Thymus (tissue), 11 donors: ENCODE data around the gene TOP3A. TPM values are rescaled to one million over a fixed set of nuclear protein-coding genes. Genes with fewer than 3 reads are reported as not detected.

Experiments used
- DNase-seq, 9 donors: peaks; one replicate each; pipeline ENCODE4 v3.0.0-alpha.2; 2013; ENCODE audit warnings: low spot score in 9 of 9, low read depth in 6 of 9, missing footprints in 1 of 9
- H3K27ac ChIP-seq, 2 donors: one replicate each; pipeline ENCODE4 v1.5.1; 2013; ENCODE audit warnings: control low read depth in 1 of 2, low read depth in 1 of 2, low read length in 1 of 2, mild to moderate bottlenecking in 1 of 2, moderate library complexity in 1 of 2
- H3K27me3 ChIP-seq, 2 donors: one replicate each; pipeline ENCODE4 v1.5.1; 2013; ENCODE audit warnings: low read length in 1 of 2; ENCODE audit not compliant: control insufficient read depth in 2 of 2, insufficient read depth in 1 of 2
- H3K36me3 ChIP-seq, 2 donors: one replicate each; pipeline ENCODE4 v1.5.1; 2013; ENCODE audit warnings: low read length in 1 of 2, mild to moderate bottlenecking in 1 of 2, moderate library complexity in 1 of 2; ENCODE audit not compliant: control insufficient read depth in 2 of 2, insufficient read depth in 2 of 2
- H3K4me1 ChIP-seq, 2 donors: one replicate each; pipeline ENCODE4 v1.5.1; 2013; ENCODE audit warnings: low read length in 2 of 2; ENCODE audit not compliant: control insufficient read depth in 2 of 2, insufficient read depth in 2 of 2
- H3K4me3 ChIP-seq, 2 donors: one replicate each; pipeline ENCODE4 v1.5.1; 2013; ENCODE audit warnings: low read length in 2 of 2, control low read depth in 1 of 2, mild to moderate bottlenecking in 1 of 2
- H3K9me3 ChIP-seq, 2 donors: one replicate each; pipeline ENCODE4 v1.5.1; 2013; ENCODE audit warnings: low read length in 1 of 2, mild to moderate bottlenecking in 1 of 2; ENCODE audit not compliant: control insufficient read depth in 2 of 2, insufficient read depth in 1 of 2
- WGBS: extraction: QIAGEN DNeasy Blood & Tissue Kit; methylation state at CpG from one replicate; pipeline ENCODE4 v1.1.7; 2013; 5-methylcytosine and 5-hydroxymethylcytosine counted together
- polyA plus RNA-seq: library from polyadenylated mRNA; stranded (reverse); fragments of 200-250 nt; gene quantifications from one replicate; pipeline ENCODE4 v1.2.3, GENCODE V29; 2013
- total RNA-seq: library from RNA; stranded (reverse); fragments of 120-200 nt; gene quantifications from one replicate; pipeline ENCODE4 v1.2.4, GENCODE V29; 2013
- donor health status: healthy.

Gene TOP3A
- total and polyA plus RNA-seq, 2 donors, result 22.6 to 23.5 TPM

- peaks cover 0 to 4% of the 10 kb centered on the region in 2 donors for H3K4me1 ChIP-seq
Observed at GRCh38 chr17:18246109-18246725, 68.6 kb downstream of the TOP3A start.

DNA sequence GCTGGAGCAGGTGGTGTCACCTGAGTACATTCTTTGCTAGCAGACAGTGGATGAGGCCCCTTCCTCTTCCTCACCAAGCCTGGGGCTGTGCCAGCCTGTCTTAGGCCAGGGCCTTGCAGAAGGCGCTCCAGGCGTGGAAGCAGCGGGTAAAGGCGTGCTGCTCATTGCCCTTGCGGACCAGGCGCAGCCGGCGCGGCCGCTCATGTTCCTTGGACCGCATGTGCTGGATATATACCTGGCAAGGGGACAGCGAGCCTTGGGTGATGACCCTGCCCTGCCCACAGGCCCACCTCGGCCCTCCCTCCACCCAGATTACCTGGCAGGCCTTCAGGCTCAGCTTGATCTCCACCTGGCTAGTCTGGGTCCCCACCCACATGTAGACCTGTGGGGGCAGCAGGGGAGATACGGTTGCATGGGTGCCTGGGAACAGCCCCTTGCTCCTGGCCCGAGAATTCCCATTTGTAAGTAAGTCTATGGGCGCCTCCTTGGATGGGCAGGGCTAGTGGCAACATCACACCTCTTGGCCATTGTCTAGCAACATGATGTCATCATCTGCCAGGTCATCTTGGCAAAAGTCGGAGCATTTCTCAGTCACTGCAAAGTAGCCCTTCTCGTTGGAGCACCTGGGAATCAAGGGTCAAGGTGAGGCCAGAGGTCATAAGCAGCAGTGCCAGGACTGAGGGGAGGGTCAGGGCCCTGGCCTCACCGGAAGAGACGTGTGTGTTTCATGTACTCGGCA, 69.6 kb downstream of the TOP3A start:
- WGBS, result 98% methylated on average over 21 of the region's 21 CpGs
- no peak overlapping the region for H3K27ac ChIP-seq
- H3K27me3 ChIP-seq, result no peaks in the 10 kb centered on the region
- H3K36me3 ChIP-seq, result peaks cover 56 to 71% of the 10 kb centered on the region in 2 donors
- no peaks in the 10 kb centered on the region for H3K9me3 ChIP-seq
- H3K4me1 ChIP-seq, result peaks cover 0 to 4% of the 10 kb centered on the region in 2 donors
- H3K4me3 ChIP-seq, result no peak overlapping the region
- DNase-seq, result no peak

More at GRCh38 chr17:18246109-18246725, 68.6 kb downstream of the TOP3A start:
- no peaks in the 10 kb centered on the region for H3K9me3 ChIP-seq
- H3K4me3 ChIP-seq, result no peak overlapping the region
- peaks cover 64 to 77% of the 10 kb centered on the region in 2 donors for H3K36me3 ChIP-seq
- WGBS, result 96% methylated on average over 24 of the region's 24 CpGs
- DNase-seq, result no peak
- H3K27me3 ChIP-seq, result no peaks in the 10 kb centered on the region
- H3K27ac ChIP-seq, result no peak overlapping the region

DNA sequence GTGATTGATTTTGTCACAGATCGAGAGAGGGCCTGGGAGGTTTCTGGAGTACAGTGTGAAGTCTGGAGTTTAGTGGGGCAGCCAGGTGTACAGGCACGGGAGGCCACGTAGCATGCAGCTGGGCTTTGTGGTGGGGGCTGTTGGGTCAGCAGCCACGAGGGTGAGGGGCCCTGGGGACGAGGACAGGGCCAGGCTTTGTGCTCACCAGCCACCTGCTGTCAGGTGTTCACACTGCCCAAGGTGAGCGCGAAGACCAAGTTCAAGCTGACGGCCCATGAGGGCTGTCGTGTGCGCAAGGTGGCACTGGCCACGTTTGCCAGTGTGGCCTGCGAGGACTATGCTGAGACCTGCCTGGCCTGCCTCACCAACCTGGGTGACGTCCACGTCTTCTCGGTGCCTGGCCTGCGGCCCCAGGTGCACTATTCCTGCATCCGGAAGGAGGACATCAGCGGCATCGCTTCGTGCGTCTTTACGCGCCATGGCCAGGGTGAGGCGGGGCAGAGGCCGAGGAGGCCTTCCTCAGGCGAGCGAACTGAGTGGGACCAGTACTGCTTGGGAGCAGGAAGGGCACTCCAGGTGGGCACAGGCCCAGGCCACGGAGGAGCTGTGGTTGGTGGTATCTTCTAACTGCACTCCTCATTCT, 73.4 kb downstream of the TOP3A start:
- Histone ChIP-seq H3K4me3 (no peak overlapping the region), H3K36me3 (peaks cover 25 to 63% of the 10 kb centered on the region in 2 donors), H3K27ac (no peak overlapping the region), H3K9me3 (no peaks in the 10 kb centered on the region), H3K27me3 (no peaks in the 10 kb centered on the region), H3K4me1 (no peaks in the 10 kb centered on the region)
- no peak for DNase-seq
- WGBS, result 94% methylated on average over 28 of the region's 28 CpGs

GRCh38 chr17:18240449-18240848, 74.3 kb downstream of the TOP3A start:
- no peak for DNase-seq
- H3K36me3 ChIP-seq, result peaks cover 19 to 57% of the 10 kb centered on the region in 2 donors

GRCh38 chr17:18238299-18238698, 76.5 kb downstream of the TOP3A start:
- Histone ChIP-seq H3K27ac (no peak overlapping the region), H3K27me3 (no peaks in the 10 kb centered on the region), H3K9me3 (no peaks in the 10 kb centered on the region), H3K4me1 (no peaks in the 10 kb centered on the region), H3K4me3 (no peak overlapping the region), H3K36me3 (peaks cover 20 to 60% of the 10 kb centered on the region in 2 donors)
- WGBS, result 94% methylated on average over 18 of the region's 18 CpGs
- DNase-seq, result no peak

More at GRCh38 chr17:18240449-18240848, 74.3 kb downstream of the TOP3A start:
- 97% methylated on average over 19 of the region's 19 CpGs for WGBS
- Histone ChIP-seq H3K4me1 (no peaks in the 10 kb centered on the region), H3K27me3 (no peaks in the 10 kb centered on the region), H3K9me3 (no peaks in the 10 kb centered on the region), H3K4me3 (no peak overlapping the region), H3K27ac (no peak overlapping the region)

DNA sequence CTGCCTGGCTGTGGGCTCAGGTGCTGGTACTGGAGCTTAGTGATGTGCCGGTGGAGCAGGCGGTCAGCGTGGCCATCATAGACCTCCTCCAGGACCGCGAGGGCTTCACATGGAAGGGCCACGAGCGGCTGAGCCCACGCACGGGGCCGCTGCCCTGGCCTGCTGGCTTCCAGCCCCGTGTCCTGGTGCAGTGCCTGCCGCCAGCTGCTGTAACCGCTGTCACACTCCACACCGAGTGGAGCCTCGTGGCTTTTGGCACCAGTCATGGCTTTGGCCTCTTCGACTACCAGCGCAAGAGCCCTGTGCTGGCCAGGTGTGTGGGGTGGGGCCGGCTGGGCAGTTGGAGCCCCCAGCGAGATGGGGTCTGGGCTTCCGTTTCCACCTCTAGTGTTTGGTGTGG, 77.3 kb downstream of the TOP3A start:
- Histone ChIP-seq H3K9me3 (no peaks in the 10 kb centered on the region), H3K36me3 (peaks cover 20 to 58% of the 10 kb centered on the region in 2 donors), H3K4me1 (no peaks in the 10 kb centered on the region), H3K27ac (no peak overlapping the region), H3K27me3 (no peaks in the 10 kb centered on the region), H3K4me3 (no peak overlapping the region)
- no peak for DNase-seq
- 98% methylated on average over 20 of the region's 20 CpGs for WGBS

- Histone ChIP-seq H3K27me3 (no peaks in the 10 kb centered on the region), H3K36me3 (peaks cover 16 to 52% of the 10 kb centered on the region in 2 donors), H3K4me3 (no peak overlapping the region), H3K27ac (no peak overlapping the region), H3K4me1 (no peaks in the 10 kb centered on the region), H3K9me3 (no peaks in the 10 kb centered on the region)
- WGBS, result 97% methylated on average over 18 of the region's 18 CpGs
- DNase-seq, result no peak
Observed at GRCh38 chr17:18236494-18236893, 78.3 kb downstream of the TOP3A start.

DNA sequence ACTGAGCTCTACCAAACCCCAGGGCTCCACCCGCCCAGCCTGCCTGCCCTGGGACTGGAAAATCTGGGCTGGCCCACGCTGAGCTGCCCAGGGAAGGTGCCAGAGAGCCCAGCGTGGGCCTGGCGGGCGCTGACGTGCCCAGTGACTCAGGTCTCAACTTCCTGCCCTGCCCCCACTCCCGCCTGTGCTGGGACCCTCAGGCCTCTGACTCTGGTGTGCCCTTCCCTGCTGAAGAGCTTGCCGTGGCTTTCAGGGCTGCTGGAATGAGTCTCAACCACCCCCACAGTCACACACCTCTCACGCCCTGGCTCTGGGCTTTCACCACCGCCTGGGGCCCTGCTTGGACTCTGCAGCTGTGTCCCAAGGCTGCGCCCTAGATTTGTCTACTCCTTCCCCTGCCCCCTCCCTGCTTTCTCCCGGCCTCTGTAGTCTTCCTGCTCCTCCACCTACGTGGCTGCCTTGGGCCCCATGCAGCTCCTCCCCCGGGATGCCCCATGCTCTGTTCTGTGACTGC, 79.0 kb downstream of the TOP3A start:
- H3K36me3 ChIP-seq, result peaks cover 14 to 48% of the 10 kb centered on the region in 2 donors
- WGBS, result 91% methylated on average over 14 of the region's 14 CpGs

More for the DNA sequence above, 79.0 kb downstream of the TOP3A start:
- Histone ChIP-seq H3K27me3 (no peaks in the 10 kb centered on the region), H3K4me3 (no peak overlapping the region), H3K27ac (no peak overlapping the region), H3K9me3 (no peaks in the 10 kb centered on the region), H3K4me1 (no peaks in the 10 kb centered on the region)
- DNase-seq, result peak in 1 of 9 donors; percentile 12
